GM10847 (cell line): ENCODE results near the gene TRPC1.

ENCODE experiments used
- POLR2A ChIP-seq: IDR thresholded peaks from 2 replicates; pipeline ENCODE4 v1.6.1; 2011; ENCODE audit not compliant: insufficient read length; ENCODE audit errors: extremely low read depth

Gene TRPC1

DNA sequence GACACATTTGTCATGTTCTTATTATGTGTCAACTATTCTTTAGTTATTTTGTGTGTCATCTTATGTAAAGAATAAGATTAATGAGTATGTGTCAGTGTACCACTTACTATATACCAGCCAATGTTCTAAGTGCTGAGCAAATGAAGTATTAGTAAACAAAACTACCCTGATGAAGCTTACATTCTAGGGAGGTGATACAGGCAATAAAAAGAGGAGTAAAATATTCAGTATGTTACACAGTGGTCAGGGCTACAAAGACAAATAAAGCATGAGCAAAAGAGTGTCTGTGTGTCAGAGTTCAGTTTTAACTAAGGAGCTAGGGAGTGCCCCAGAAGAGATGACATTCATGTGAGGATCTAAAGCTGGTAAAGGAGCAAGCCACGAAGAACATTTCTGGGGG is 79.1 kb downstream of the TRPC1 start:
- no peak for TF ChIP-seq POLR2A

DNA sequence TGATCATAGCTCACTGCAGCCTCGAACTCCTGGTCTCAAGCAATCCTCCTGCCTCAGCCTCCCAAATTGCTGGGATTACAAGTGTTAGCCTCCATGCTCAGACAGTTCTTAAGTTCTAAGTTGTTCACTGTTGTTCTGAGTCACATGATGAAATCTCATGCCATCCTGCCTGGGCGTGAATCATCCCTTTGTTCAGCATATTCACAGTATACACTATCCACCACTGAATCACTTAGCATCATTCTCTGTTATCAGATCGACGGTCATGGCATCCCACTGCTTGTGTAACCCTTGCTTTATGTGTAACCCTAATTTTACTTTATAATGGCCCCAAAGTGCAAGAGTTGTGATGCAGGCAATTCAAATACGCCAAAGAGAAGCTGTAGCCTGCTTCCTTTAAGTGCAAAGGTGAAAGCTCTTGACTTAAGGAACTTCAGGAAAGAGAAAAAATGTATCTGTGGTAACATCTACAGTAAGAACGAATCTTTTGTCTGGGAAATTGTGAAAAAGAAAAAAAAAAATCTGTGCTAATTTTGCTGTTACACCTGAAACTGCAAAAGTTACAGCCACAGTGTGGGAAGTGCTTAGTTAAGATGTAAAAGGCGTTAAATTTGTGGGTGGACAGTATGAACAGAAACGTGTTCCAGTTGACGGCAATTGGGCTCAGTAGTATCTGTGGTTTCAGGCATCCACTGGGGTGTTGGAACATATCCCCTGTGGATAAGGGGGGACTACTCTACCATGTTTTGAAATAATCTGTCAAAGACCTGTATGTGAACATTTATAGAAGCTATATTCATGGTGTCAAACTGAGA is 84.5 kb downstream of the TRPC1 start:
- no peak for TF ChIP-seq POLR2A

DNA sequence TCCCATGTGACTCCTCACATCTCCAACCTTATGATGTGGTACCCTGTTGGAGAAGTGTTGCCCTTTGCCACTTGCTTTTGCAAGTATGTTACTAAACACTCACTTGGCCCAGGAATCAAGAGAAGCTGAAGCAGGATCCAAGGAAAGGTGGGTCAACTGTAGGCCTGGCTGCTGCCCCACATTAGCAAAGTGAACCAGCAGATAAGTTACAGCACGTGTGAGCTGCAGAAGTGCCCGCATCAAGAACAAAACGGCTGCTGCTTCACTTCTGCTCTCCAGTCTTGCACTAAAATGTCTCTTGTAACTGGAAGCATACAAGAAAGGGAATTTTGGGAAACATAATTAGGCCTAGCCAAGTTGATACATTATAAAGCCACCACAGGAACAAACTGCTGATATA is 85.4 kb downstream of the TRPC1 start:
- TF ChIP-seq POLR2A: no peak

DNA sequence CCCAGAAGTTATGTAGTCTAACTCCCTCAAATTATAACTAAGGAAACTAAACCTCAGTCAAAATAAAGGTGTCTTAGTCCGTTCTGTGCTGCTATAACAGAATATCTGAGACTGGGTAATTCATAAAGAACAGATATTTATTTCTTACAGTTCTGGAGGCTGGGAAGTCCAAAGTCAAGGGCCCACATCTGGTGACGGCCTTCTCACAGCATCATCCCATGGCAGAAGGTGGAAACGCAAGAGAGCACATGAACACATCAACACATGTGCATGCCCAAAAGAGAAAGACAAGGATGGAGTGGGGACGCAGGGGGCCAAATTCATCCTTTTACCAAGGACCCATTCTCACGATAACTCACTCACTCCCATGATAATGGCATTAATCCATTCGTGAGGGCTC is 92.0 kb downstream of the TRPC1 start:
- TF ChIP-seq POLR2A: no peak

DNA sequence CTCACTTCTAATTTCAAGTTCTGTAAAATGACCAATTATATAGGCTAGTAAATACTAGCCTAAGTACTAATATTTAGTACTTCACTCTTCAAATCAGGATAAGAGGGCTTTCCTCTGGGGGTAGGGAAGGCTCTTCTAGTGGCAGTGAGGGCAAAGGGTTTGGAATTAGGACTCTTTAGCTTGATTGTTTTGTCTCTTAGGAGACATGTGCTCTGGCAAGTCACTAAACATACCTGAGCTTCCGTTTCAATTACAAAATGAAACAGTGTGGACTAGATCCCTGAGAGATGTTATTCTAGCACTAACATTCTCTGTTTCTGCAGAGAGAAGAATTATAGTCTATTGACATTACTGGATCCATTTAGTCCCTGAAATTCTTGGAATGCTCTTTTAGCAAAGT is 93.5 kb downstream of the TRPC1 start:
- TF ChIP-seq POLR2A: no peak

DNA sequence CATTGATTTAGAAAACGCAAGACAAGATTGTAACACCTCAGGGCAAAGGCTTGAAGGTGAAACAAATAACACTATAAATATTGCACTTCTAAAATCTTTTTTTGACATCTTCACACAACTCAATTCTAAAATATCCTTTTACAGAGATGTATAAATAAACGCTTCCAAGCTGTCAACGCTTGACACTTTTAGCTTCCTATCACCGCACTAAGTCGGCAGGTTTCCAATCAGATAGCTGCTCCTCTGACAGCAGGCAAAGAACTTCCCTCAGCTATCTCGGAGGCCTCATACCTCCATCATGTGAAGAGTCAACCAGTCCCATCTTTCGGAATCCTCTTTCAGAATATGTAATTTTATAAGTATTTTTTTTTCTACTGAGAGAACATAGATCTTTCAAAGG is 94.1 kb downstream of the TRPC1 start:
- TF ChIP-seq POLR2A: no peak

DNA sequence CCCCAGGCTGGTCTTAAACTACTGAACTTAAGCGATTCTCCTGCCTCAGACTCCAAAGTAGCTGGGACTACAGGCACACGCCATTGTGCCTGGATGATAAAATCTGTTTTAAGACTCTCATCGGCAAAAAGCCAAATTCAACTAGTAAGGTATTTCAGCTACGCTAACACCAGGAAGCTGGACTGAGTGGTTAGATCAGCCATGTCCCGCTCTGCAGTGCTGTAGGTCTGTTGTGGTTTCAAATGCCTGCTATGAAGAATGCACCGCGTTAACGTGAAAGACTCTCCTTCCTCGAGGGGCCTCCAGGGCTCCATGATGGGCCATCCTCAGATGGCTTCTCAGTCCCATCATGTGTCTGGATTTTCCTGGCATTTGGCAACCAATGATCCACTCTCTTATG is 94.8 kb downstream of the TRPC1 start:
- no peak for TF ChIP-seq POLR2A

DNA sequence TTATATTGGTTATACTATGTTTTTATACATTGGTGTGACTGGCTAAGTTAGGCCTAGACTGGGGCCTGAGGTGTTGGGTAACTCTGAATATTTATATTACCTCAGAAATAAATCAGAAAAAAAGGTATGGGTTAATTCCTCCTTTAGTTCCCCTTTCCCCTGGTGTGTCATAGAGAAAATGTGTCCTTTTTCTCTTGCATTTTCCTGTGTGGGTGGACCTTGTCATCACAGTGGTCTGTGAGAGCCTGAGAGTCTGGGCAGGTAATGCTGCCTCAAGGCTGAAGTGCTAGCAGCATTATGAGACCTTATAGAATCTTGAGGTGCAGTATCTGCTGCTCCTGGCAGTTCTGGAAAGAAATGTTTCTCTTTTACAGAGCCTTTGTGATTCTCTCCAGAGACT is 95.3 kb downstream of the TRPC1 start:
- no peak for TF ChIP-seq POLR2A

DNA sequence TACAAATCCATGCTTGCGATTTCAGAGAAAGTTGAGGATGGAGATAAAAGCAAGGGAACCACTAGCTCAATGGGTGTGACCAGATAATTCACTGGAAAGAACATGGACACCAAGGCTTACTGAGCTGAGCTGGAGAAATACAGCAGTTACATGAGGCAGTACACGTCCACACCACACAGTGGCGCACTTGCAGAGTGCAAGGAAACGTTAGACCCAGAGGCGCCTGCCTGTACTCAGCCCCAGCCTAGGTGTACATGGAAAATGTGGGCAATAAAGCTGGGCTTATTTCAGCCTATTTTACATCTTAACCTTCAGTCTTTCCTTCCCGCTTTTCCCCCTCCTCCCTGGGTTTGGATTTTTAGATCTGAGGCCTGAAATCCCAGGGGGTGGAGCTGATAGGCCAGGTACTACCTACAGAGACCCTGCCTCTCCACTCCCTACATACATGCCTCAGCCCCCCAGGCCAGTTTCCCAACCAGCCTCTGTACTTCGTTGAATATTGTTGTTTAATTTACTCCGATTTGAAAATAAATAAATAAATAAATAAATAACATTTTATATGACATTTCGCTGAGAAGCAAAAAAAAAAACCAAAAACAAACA is 105.0 kb downstream of the TRPC1 start:
- TF ChIP-seq POLR2A: no peak

DNA sequence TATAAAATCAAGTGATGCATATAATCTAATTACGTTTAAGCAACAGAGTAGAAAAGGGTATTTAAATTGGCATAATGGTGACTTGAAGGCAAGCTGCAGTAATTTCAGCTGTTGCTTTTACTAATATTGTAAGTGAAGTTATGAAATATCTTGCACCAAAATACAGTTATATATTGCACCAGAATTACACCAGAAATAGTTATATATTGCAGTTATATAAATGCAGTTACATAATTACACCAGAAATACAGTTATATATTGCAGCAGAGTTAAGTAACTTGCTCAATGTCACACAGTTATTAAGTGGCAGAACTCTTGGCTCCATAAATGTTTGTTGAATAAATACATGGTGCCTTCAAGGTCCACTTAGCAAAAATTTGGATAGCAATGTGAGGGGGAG is 113.7 kb downstream of the TRPC1 start:
- no peak for TF ChIP-seq POLR2A

DNA sequence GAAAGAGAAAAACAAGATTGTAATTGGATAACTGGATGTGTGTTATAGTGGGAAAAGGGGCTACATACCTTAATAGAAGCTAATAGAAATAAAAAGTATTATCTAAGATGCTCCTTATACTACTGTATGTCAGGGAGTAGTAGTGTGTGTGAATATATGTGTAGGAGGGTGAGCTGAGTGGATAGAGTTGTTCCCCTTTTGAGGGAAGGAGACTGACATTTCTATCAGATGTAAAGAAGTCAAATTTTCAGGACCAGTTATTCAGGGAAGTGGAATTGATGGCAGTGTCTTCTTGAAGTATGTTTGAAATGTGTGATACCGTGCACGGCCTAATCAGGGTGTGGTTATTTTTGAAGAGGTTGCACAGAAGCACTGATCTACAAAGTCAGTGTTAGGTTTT is 116.0 kb downstream of the TRPC1 start:
- TF ChIP-seq POLR2A: no peak

DNA sequence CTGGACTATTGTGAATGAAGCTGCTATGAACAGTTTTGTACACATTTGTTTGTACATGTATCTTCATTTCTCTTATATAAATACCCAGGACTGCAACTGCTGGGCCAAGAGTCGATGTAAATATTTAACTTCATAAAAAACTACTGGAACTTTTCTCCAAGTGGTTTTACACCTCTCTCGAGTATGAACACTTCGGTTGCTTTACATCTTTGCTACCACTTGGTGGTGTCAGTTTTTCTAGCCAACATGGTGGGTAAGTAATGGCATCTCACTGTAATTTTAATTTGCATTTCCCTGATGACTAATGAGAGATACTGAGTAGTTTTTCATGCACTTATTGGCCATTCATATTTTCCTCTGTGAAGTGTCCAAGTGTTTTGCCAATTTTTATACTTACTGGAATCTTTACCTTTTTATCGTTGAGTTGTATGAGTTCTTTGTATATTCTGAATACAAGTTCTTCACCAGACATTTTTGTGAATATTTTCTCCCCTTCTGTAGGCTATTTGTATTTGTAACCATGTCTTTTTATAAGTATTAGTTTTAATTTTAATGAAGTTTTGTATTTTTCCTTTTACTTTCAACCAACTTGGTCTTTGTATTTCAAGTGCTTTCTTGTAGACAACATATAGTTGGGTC is 120.6 kb downstream of the TRPC1 start:
- TF ChIP-seq POLR2A: no peak

DNA sequence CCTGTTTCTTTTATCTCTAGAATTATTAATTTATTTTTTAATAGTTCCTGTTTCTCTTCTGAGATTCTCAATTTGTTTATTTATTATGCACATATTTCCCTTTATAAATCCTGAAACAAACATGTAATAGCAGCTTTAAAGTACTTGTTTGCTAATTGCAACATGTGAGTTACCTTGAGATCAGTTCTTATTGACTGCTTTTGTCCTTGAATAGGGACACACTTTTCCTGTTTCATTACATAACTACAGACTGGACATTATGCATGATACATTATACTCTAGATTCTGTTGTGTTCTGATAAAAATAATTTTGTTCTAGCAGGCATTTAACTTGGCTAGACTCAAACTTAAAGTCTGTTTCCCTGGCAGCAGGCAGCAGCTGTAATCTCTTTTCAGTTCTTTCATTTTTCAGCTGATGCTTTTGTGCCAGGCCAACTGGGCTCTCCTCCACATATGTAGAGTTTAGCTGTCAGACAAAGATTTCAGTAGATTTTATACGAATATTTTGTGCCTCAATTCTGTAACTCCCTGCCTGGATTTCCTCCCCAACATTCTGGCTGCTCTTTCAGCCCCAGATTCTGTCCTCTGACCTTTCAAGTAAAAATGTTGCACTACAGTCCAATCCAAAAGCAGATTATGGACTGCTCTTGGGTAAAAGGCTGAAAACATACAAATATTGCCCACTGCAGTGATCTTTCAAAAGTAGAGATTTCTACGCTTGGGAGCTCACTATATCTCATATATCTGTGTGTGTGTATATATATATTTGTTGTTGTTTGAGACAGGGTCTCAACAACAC is 123.1 kb downstream of the TRPC1 start:
- TF ChIP-seq POLR2A: no peak

DNA sequence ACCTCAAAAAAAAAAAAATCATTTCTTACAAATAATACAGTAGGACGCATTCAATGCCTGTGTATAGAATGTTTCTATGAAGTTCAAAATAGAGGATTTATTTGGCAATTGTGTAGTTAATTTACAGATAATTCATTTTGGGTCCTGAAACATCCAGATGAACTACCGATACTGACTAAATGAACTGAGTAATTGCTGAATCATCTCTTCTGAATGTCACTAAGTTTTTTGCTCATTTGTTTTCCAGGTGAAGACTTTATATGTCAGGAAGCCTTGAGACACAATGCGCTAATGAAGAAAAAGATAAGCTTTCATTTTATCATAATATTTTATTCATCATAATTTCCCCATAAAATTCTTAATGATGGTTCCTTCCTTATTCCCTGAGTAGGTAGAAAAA is 125.3 kb downstream of the TRPC1 start:
- no peak for TF ChIP-seq POLR2A

DNA sequence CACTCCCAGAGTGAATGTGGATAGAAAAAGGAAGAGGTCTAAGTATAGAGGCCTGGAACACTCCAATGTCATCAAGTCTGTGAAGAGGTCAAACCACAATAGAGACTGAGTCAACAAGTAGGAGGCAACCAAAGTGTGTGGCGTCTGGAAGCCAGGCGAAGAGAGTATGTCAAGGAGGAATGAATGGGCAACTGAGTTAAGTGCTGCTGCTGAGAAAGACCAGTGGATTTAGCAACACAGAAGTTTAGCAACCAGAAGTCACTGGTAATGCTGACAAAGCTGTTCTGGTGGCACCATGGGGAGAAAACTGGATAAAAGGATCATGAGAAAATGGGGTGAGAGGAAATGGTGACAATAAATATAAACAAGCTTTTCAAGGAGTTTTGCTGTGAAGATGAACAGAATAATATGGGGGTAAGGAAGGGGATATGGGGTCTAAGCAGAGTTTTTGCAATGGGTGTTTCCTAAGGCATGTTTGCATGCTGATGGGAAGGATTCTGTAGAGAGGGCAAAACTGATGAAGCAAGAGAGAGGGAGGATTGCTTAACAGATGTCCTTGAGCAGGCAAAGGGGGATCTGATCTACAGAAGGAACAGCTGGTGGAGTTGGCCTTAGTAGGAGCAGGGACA is 126.7 kb downstream of the TRPC1 start:
- no peak for TF ChIP-seq POLR2A

DNA sequence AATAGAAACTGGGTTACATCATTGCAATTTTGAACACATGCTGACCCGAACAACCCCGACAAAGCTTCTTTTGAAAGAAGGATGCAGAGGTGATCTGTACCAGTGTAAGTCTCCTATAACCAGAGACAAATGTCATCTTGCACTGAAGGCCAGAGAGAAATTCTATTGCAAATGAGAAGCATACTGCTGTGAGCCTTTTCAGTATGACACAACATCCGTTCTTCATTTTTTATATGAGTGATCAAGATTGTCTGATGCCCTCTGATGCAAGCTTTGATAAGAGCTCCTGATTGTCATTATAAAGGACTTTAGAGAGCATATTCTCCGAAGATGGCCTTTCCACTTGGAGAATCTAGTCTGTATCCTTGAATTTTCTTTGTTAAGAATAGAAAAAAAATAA is 128.2 kb downstream of the TRPC1 start:
- TF ChIP-seq POLR2A: no peak
